Endothelial cell of umbilical vein (primary cell): ENCODE measurements around the gene ELMO1. TPM values are rescaled to one million over a fixed set of nuclear protein-coding genes. Genes with fewer than 3 reads are reported as not detected.

Experiments used
- BruUV-seq: library from RNA; stranded (reverse); fragments of 400-500 nt; replicated peaks from 2 replicates; lab custom pipeline; 2021; lab: Mats Ljungman, UMichigan
- CTCF ChIA-PET: fragments of 300-600, 350-600 bp; sonication (Branson Sonifier 250); formaldehyde crosslinking; loops from one replicate; lab custom pipeline; 2021; ENCODE audit warnings: antibody characterized with exemption, inconsistent platforms; lab: Charles Lee
- POLR2A ChIA-PET: fragments of 300-600, 350-600 bp; sonication (Branson Sonifier 250); formaldehyde crosslinking; loops from one replicate; lab custom pipeline; 2021; ENCODE audit warnings: antibody characterized with exemption, inconsistent platforms; lab: Charles Lee
- DNase-seq: peaks from one replicate; pipeline ENCODE4 v3.0.0-alpha.2; 2011; ENCODE audit warnings: low read depth, low spot score
- FAIRE-seq: peaks from 2 replicates; lab custom pipeline; 2011; peaks lifted over from hg19 to GRCh38; lab: Jason Lieb, UNC
- H2AFZ ChIP-seq: 2 replicates; pipeline ENCODE4 v1.6.0; 2012; ENCODE audit warnings: low read depth, low read length, control low read depth, inconsistent platforms
- H3K27ac ChIP-seq: 2 replicates; pipeline ENCODE4 v1.5.1; 2011; ENCODE audit warnings: low read depth, mild to moderate bottlenecking, control low read depth, low read length, moderate library complexity; ENCODE audit not compliant: insufficient read depth
- H3K27me3 ChIP-seq, 2 experiments: 2 replicates each; pipeline versions ENCODE4 v1.6.0 to v1.6.1; 2011; ENCODE audit warnings: low read length in 2 of 2, mixed read lengths in 1 of 2; ENCODE audit not compliant: control insufficient read depth in 2 of 2, insufficient read depth in 2 of 2
- H3K36me3 ChIP-seq, 2 experiments: 2 replicates in 1 of 2; 3 replicates in 1 of 2; pipeline ENCODE4 v1.5.1; 2011; ENCODE audit warnings: low read length in 2 of 2, mild to moderate bottlenecking in 1 of 2, moderate library complexity in 1 of 2; ENCODE audit not compliant: control insufficient read depth in 2 of 2, insufficient read depth in 2 of 2; ENCODE audit errors: extremely low read depth in 1 of 2
- H3K4me1 ChIP-seq: 3 replicates; pipeline ENCODE4 v1.5.1; 2011; ENCODE audit warnings: mild to moderate bottlenecking, low read length; ENCODE audit not compliant: control insufficient read depth, insufficient read depth; ENCODE audit errors: extremely low read depth
- H3K4me2 ChIP-seq: 2 replicates; pipeline ENCODE4 v1.6.1; 2011; ENCODE audit warnings: low read length, control low read depth, mixed read lengths; ENCODE audit not compliant: insufficient read depth
- H3K4me3 ChIP-seq, 3 experiments: fragments of 200-600 bp in 1 of 3; sonication (generic), shearing (Covaris generic) in 1 of 3; replicated peaks in 1 of 3; 2 replicates each; pipeline ENCODE4 v1.5.1; 2011 to 2016; ENCODE audit warnings: control low read depth in 3 of 3, low read length in 3 of 3, mild to moderate bottlenecking in 2 of 3, inconsistent platforms in 1 of 3, low read depth in 1 of 3, moderate library complexity in 1 of 3; ENCODE audit not compliant: insufficient read depth in 1 of 3
- H3K79me2 ChIP-seq: 2 replicates; pipeline ENCODE4 v1.6.0; 2012; ENCODE audit warnings: low read length, inconsistent platforms; ENCODE audit not compliant: control insufficient read depth, insufficient read depth
- H3K9ac ChIP-seq: replicated peaks from 2 replicates; pipeline ENCODE3; 2011; ENCODE audit warnings: low read length, control low read depth; ENCODE audit not compliant: insufficient read depth; ENCODE audit errors: extremely low read depth
- H3K9me1 ChIP-seq: replicated peaks from 3 replicates; pipeline ENCODE4 v1.6.0; 2011; ENCODE audit warnings: mild to moderate bottlenecking, low read length; ENCODE audit not compliant: control insufficient read depth, insufficient read depth; ENCODE audit errors: extremely low read depth
- H3K9me3 ChIP-seq: replicated peaks from 2 replicates; pipeline ENCODE4 v1.5.1; 2012; ENCODE audit warnings: low read length, inconsistent platforms; ENCODE audit not compliant: control insufficient read depth, insufficient read depth
- H4K20me1 ChIP-seq: replicated peaks from 2 replicates; pipeline ENCODE3; 2011; ENCODE audit warnings: mild to moderate bottlenecking, low read length; ENCODE audit not compliant: control insufficient read depth, insufficient read depth; ENCODE audit errors: extremely low read depth
- CTCF ChIP-seq, 2 donors: IDR thresholded peaks; 1 replicate in 1 of 2; 2 replicates in 1 of 2; pipeline ENCODE4 v1.5.1; 2011; ENCODE audit warnings: low read length in 2 of 2, mild to moderate bottlenecking in 2 of 2, moderate library complexity in 2 of 2, control low read depth in 1 of 2, inconsistent platforms in 1 of 2, low read depth in 1 of 2; ENCODE audit not compliant: insufficient read depth in 1 of 2; ENCODE audit errors: extremely low read depth in 1 of 2
- EZH2 ChIP-seq: IDR thresholded peaks from 2 replicates; pipeline ENCODE4 v1.6.1; 2012; ENCODE audit warnings: borderline replicate concordance, low read depth, mild to moderate bottlenecking, moderate library complexity, low read length, inconsistent platforms; ENCODE audit not compliant: severe bottlenecking
- FOS ChIP-seq: IDR thresholded peaks from 2 replicates; pipeline ENCODE4 v1.6.1; 2011; ENCODE audit warnings: mild to moderate bottlenecking, low read length, moderate library complexity, borderline replicate concordance; ENCODE audit not compliant: insufficient read depth
- GATA2 ChIP-seq: IDR thresholded peaks from 2 replicates; pipeline ENCODE4 v1.7.0; 2011; ENCODE audit warnings: low read depth, mild to moderate bottlenecking, moderate library complexity, mixed read lengths, low read length; ENCODE audit not compliant: insufficient read length, insufficient read depth
- JUN ChIP-seq: IDR thresholded peaks from 2 replicates; pipeline ENCODE4 v1.6.1; 2011; ENCODE audit warnings: borderline replicate concordance, low read depth; ENCODE audit not compliant: insufficient read length, insufficient read depth
- MAX ChIP-seq: IDR thresholded peaks from 2 replicates; pipeline ENCODE4 v1.6.1; 2011; ENCODE audit not compliant: insufficient read depth, insufficient read length
- MYC ChIP-seq: IDR thresholded peaks from one replicate; pipeline ENCODE4 v1.6.1; 2011; ENCODE audit warnings: mild to moderate bottlenecking, low read depth, low read length
- POLR2A ChIP-seq: IDR thresholded peaks from 2 replicates; pipeline ENCODE4 v1.6.1; 2012; ENCODE audit warnings: low read depth, mild to moderate bottlenecking, control low read depth, low read length
- POLR2AphosphoS5 ChIP-seq: IDR thresholded peaks from 2 replicates; pipeline ENCODE4 v1.6.1; 2012; ENCODE audit warnings: low read depth, mild to moderate bottlenecking, control low read depth, low read length, moderate library complexity; ENCODE audit not compliant: insufficient read depth
- dilution Hi-C: fragments of 300-500 bp; cut with MboI; formaldehyde crosslinking; loops from one replicate; pipeline ENCODE4 v1.15.0; 2019; ENCODE audit warnings: low sequenced_read_pairs; ENCODE audit not compliant: extremely low pct_ligation_motif_present
- intact Hi-C: fragments of 100-400 bp; cut with micrococcal nuclease; formaldehyde crosslinking; loops from one replicate; pipeline ENCODE4 v1.10.0; 2022
- polyA plus RNA-seq, 4 experiments: library from polyadenylated mRNA; depleted of rRNA in 3 of 4; stranded (reverse) in 3 of 4; unstranded in 1 of 4; fragments of >200 nt; gene quantifications; 2 replicates each; pipeline versions ENCODE4 v1.2.1 to v1.2.3, GENCODE V29; 2011 to 2012; ENCODE audit warnings: missing spikeins in 1 of 4
- total RNA-seq: library from RNA; stranded (reverse); gene quantifications from 2 replicates; pipeline ENCODE4 v1.2.3, GENCODE V29; 2021

Gene ELMO1
- total and polyA plus RNA-seq, 2 donors (not counting 3 experiments of a cell fraction or from before 2014, with no cell fraction given): 17.0 to 30.6 TPM

GRCh38 chr7:37215290-37215923 lies 233.3 kb downstream of the ELMO1 start:
- H3K27ac ChIP-seq: no peak overlapping the region
- FAIRE-seq (no peak), DNase-seq (no peak)
- H3K36me3 ChIP-seq: no peaks in the 10 kb centered on the region
- no peaks in the 10 kb centered on the region for H3K9me3 ChIP-seq
- dilution Hi-C loops (no loop called here), intact Hi-C loops (no loop called here)
- no TSS peak for BruUV-seq
- no peak overlapping the region for H3K4me3 ChIP-seq
- no peaks in the 10 kb centered on the region for H3K9me1 ChIP-seq
- POLR2A ChIA-PET: no interaction called here
- H3K4me2 ChIP-seq: no peak overlapping the region
- H4K20me1 ChIP-seq: no peaks in the 10 kb centered on the region
- no peak overlapping the region for H3K9ac ChIP-seq
- no peak overlapping the region for H2AFZ ChIP-seq
- no peaks in the 10 kb centered on the region for H3K79me2 ChIP-seq
- no peaks in the 10 kb centered on the region for H3K4me1 ChIP-seq
- no peaks in the 10 kb centered on the region for H3K27me3 ChIP-seq
- TF ChIP-seq FOS (no peak), CTCF (IDR thresholded peaks at IDR 0.05; ENCODE audit: extremely low read depth in 1 of 2, insufficient read depth in 1 of 2, low read depth in 1 of 2, low read length in 2 of 2) (no peak), POLR2A (no peak), POLR2AphosphoS5 (no peak), MYC (no peak), MAX (no peak), GATA2 (no peak), JUN (no peak), EZH2 (no peak)
- CTCF ChIA-PET: interaction anchor here (1.0 to 1.1 kb wide), 2 partner anchors 11 to 20 kb away, joined by 4 to 5 read pairs; no protein-coding TSS in a partner anchor
